HepG2 (cell line): ENCODE measurements around the gene NME1. TPM values are rescaled to one million over a fixed set of nuclear protein-coding genes. Genes with fewer than 3 reads are reported as not detected.

Source experiments
- ASH2L ChIP-seq: fragments of 300-600, 200-600 bp; sonication (generic); IDR thresholded peaks from 2 replicates; pipeline ENCODE4 v1.7.0; 2017; ENCODE audit warnings: low read depth, mild to moderate bottlenecking, moderate library complexity, mixed read lengths, low read length; ENCODE audit not compliant: insufficient read length
- ELK4 ChIP-seq: sonication (generic); formaldehyde crosslinking; IDR thresholded peaks from 2 replicates; pipeline ENCODE4 v1.9.0; 2021; ENCODE audit warnings: missing genetic modification reagents, borderline replicate concordance
- GTF2F1 ChIP-seq: fragments of 150-350 bp; IDR thresholded peaks from 2 replicates; pipeline ENCODE4 v1.6.1; 2014; ENCODE audit warnings: low read length
- KLF6 ChIP-seq: IDR thresholded peaks from 2 replicates; pipeline ENCODE4 v1.8.0; 2016; ENCODE audit warnings: missing biosample characterization, missing genetic modification reagents
- MIER2 ChIP-seq: IDR thresholded peaks from 2 replicates; pipeline ENCODE4 v1.6.1; 2016; ENCODE audit warnings: missing biosample characterization, missing genetic modification reagents
- MIXL1 ChIP-seq: IDR thresholded peaks from 2 replicates; pipeline ENCODE4 v1.6.1; 2016
- MYNN ChIP-seq: sonication (generic); formaldehyde crosslinking; IDR thresholded peaks from 2 replicates; pipeline ENCODE4 v1.4.0; 2020; ENCODE audit warnings: mild to moderate bottlenecking, low read depth, missing genetic modification reagents
- NPAS2 ChIP-seq: sonication (generic); formaldehyde crosslinking; IDR thresholded peaks from 2 replicates; pipeline ENCODE4 v1.8.0; 2022; ENCODE audit warnings: mild to moderate bottlenecking, missing genetic modification reagents, borderline replicate concordance
- PATZ1 ChIP-seq: sonication (generic); formaldehyde crosslinking; IDR thresholded peaks from 2 replicates; pipeline ENCODE4 v1.4.0; 2020; ENCODE audit warnings: missing genetic modification reagents
- PCBP1 ChIP-seq: fragments of 200-400 bp; formaldehyde crosslinking; IDR thresholded peaks from 2 replicates; pipeline ENCODE4 v1.6.1; 2017; ENCODE audit warnings: mild to moderate bottlenecking, low read depth, low read length, borderline replicate concordance
- SNRNP70 ChIP-seq: fragments of 200-400 bp; formaldehyde crosslinking; IDR thresholded peaks from 2 replicates; pipeline ENCODE4 v1.6.1; 2017; ENCODE audit warnings: mild to moderate bottlenecking, low read depth, low read length, moderate library complexity
- TBX2 ChIP-seq: sonication (generic); formaldehyde crosslinking; IDR thresholded peaks from 2 replicates; pipeline ENCODE4 v1.5.0; 2020; ENCODE audit warnings: missing genetic modification reagents, mild to moderate bottlenecking, borderline replicate concordance
- ZBTB3 ChIP-seq: sonication (generic); formaldehyde crosslinking; IDR thresholded peaks from 2 replicates; pipeline ENCODE4 v1.4.0; 2020; ENCODE audit warnings: low read depth, mild to moderate bottlenecking, moderate library complexity, missing genetic modification reagents, borderline replicate concordance
- ZBTB4 ChIP-seq: sonication (generic); formaldehyde crosslinking; IDR thresholded peaks from 2 replicates; pipeline ENCODE4 v1.4.0; 2020; ENCODE audit warnings: missing genetic modification reagents, mild to moderate bottlenecking, borderline replicate concordance
- ZNF143 ChIP-seq: sonication (generic); formaldehyde crosslinking; IDR thresholded peaks from 2 replicates; pipeline ENCODE4 v1.4.0; 2020; ENCODE audit warnings: missing genetic modification reagents
- ZNF530 ChIP-seq: sonication (generic); formaldehyde crosslinking; IDR thresholded peaks from 2 replicates; pipeline ENCODE4 v1.5.0; 2020; ENCODE audit warnings: low read depth, mild to moderate bottlenecking, missing genetic modification reagents
- ZNF580 ChIP-seq: IDR thresholded peaks from 2 replicates; pipeline ENCODE4 v1.6.1; 2016; ENCODE audit warnings: low read depth, borderline replicate concordance
- ZNF768 ChIP-seq: sonication (generic); formaldehyde crosslinking; IDR thresholded peaks from 2 replicates; pipeline ENCODE4 v1.4.0; 2020; ENCODE audit warnings: missing genetic modification reagents
- ZNF777 ChIP-seq: sonication (generic); formaldehyde crosslinking; IDR thresholded peaks from 2 replicates; pipeline ENCODE4 v1.4.0; 2020; ENCODE audit warnings: missing genetic modification reagents
- ZSCAN22 ChIP-seq: sonication (generic); formaldehyde crosslinking; IDR thresholded peaks from 2 replicates; pipeline ENCODE4 v1.4.0; 2020; ENCODE audit warnings: mild to moderate bottlenecking, missing genetic modification reagents
- ZUFSP ChIP-seq: sonication (generic); formaldehyde crosslinking; IDR thresholded peaks from 2 replicates; pipeline ENCODE4 v1.9.0; 2021; ENCODE audit warnings: missing genetic modification reagents, mild to moderate bottlenecking, borderline replicate concordance
- polyA plus RNA-seq, 8 experiments: library from polyadenylated mRNA; depleted of rRNA in 3 of 8; stranded (reverse) in 7 of 8; unstranded in 1 of 8; fragments of >200 nt; fragmentation: Illumina TruSeq in 4 of 8; extraction: Trizol in 4 of 8; gene quantifications; 2 replicates each; pipeline versions ENCODE4 v1.2.1 to v1.2.3, GENCODE V29; 2011 to 2016; ENCODE audit warnings: low read depth in 4 of 8, missing spikeins in 1 of 8, mixed read lengths in 1 of 8; ENCODE audit not compliant: insufficient read depth in 1 of 8
- total RNA-seq, 5 experiments: library from RNA; depleted of rRNA; stranded (reverse); fragments of >200 nt; fragmentation: Illumina TruSeq; extraction: Trizol; gene quantifications; 2 replicates each; pipeline ENCODE4 v1.2.3, GENCODE V29; 2016; ENCODE audit warnings: low read depth in 1 of 5

Gene NME1
- total and polyA plus RNA-seq, 2 of the 13 experiments (the other 11 are each of a cell fraction or from before 2014, with no cell fraction given) = 295 to 516 TPM

- TF ChIP-seq KLF6 (CRISPR knock-in tag) = no peak; the same call in 1 of the 2 replicates
- TF ChIP-seq ZNF777 (CRISPR knock-in tag) = peak; percentile 68
- peak; percentile 22; the same call in 1 of the 2 replicates for TF ChIP-seq ZNF530
- TF ChIP-seq ZUFSP (CRISPR knock-in tag) = no peak
- TF ChIP-seq TBX2 = peak; percentile 69; the same call in 1 of the 2 replicates
- TF ChIP-seq ZNF143 (CRISPR knock-in tag) = 0 out of 2 replicates have a peak, but pooled peaks have one; percentile 3
- peak; percentile 78 for TF ChIP-seq ZNF768 (CRISPR knock-in tag)
- TF ChIP-seq ASH2L = peak; percentile 11
- no peak for TF ChIP-seq MIXL1 (CRISPR knock-in tag)
- no peak for TF ChIP-seq ZSCAN22
- no peak for TF ChIP-seq GTF2F1
- TF ChIP-seq MIER2 (CRISPR knock-in tag) = no peak
- TF ChIP-seq ELK4 (CRISPR knock-in tag) = no peak
- no peak for TF ChIP-seq PCBP1
- TF ChIP-seq MYNN = peak; percentile 75; the same call in 1 of the 2 replicates
- TF ChIP-seq ZBTB3 = no peak
- no peak for TF ChIP-seq NPAS2 (CRISPR knock-in tag)
- peak; percentile 89 for TF ChIP-seq PATZ1
- no peak; the same call in none of the 2 replicates for TF ChIP-seq ZNF580 (CRISPR knock-in tag)
- TF ChIP-seq ZBTB4 (CRISPR knock-in tag) = no peak
- no peak for TF ChIP-seq SNRNP70
Measured at GRCh38 chr17:51166198-51166986, 13.0 kb downstream of the NME1 start, which contains the start of gene NME2 (continued).
